NCI-H1105 (cell line): ENCODE measurements around the gene PTPRJ.

ENCODE experiments used
- DNase-seq: peaks from one replicate; lab custom pipeline; 2025; lab: John Stamatoyannopoulos, UW

PTPRJ gene

GRCh38 chr11:47969401-47969800, 11.0 kb upstream of the PTPRJ start:
- DNase-seq = no peak

- DNase-seq = no peak
Observed at GRCh38 chr11:47971501-47971900, 8.9 kb upstream of the PTPRJ start.

GRCh38 chr11:47973173-47973572, 7.2 kb upstream of the PTPRJ start:
- no peak for DNase-seq

- no peak for DNase-seq
Observed at GRCh38 chr11:47976931-47977330, 3.4 kb upstream of the PTPRJ start.

- DNase-seq = no peak
Observed at GRCh38 chr11:47977623-47978022, 2.7 kb upstream of the PTPRJ start.

GRCh38 chr11:47979378-47980087, 826 bp upstream of the PTPRJ start:
- no peak for DNase-seq

GRCh38 chr11:47980907-47981621, 705 bp downstream of the PTPRJ start:
- no peak for DNase-seq

- DNase-seq = no peak
Observed at GRCh38 chr11:47981667-47982404, 1.5 kb downstream of the PTPRJ start.

GRCh38 chr11:47982616-47983015, 2.3 kb downstream of the PTPRJ start:
- DNase-seq = no peak

- no peak for DNase-seq
Observed at GRCh38 chr11:47983464-47984397, 3.4 kb downstream of the PTPRJ start.

GRCh38 chr11:47986219-47986618, 5.9 kb downstream of the PTPRJ start:
- DNase-seq = no peak

GRCh38 chr11:47986742-47987141, 6.4 kb downstream of the PTPRJ start:
- no peak for DNase-seq

- no peak for DNase-seq
Observed at GRCh38 chr11:47987310-47987709, 7.0 kb downstream of the PTPRJ start.

GRCh38 chr11:47987781-47988180, 7.4 kb downstream of the PTPRJ start:
- no peak for DNase-seq

- DNase-seq = no peak
Observed at GRCh38 chr11:47989779-47990178, 9.4 kb downstream of the PTPRJ start.

- DNase-seq = peak; percentile 42
Observed at GRCh38 chr11:47991266-47991830, 11.0 kb downstream of the PTPRJ start.

- no peak for DNase-seq
Observed at GRCh38 chr11:47991894-47992293, 11.5 kb downstream of the PTPRJ start.

GRCh38 chr11:47992959-47993820, 12.8 kb downstream of the PTPRJ start:
- no peak for DNase-seq

- DNase-seq = no peak
Observed at GRCh38 chr11:47994417-47994816, 14.1 kb downstream of the PTPRJ start.

GRCh38 chr11:47995360-47995769, 15.0 kb downstream of the PTPRJ start:
- no peak for DNase-seq
